DMS153 (cell line): ENCODE data around the gene DYRK1B.
"Not testable (repeated sequence)": the region's sequence is repeated elsewhere in the genome, so short reads cannot be mapped to it uniquely, and the experiment has no call there.

Source experiments
- DNase-seq: peaks from one replicate; lab custom pipeline; 2025; lab: John Stamatoyannopoulos, UW

The DYRK1B gene

DNA sequence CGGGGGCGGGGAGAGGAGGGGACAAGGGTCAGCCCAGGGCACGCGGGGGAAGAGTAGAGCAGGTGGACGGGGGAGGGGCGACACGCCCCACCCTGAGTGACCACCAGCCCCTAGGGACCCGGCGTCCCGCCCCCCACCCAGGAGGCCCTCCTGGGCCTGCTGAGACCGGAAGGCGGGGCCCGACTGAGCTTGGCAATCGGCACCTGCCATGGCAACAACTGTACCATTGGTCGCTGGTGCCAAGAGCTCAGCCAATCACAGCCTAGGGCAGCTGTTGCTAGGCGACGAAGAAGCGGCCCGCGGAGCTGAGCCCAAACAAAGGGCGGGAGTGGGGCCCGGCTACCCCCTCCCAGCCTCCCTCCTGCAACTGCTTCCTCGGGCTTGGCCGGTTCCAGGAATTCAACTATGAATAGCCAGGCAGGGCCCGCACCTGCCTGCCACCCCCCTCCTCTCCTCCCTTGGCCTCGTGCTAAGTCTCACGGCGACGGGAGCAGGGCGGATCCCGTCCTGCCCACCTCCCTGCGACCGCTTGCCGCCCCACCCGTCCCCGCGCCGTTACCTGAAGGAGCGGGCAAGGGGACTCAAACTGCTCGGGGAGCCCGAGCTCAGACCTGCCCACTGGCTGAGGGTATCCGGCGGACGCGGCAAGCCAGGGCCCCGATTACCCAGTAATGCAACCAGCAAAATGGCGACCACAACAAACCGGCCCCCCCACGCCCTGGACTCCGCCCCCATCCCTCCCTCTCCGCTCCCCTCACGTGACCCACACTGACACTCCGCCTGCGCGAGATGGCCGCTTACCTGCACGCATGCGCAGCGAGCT, at the start of gene DYRK1B:
DYRK1B (minus strand) TSS at position 699 of the 823 bp plus-strand sequence. CDS start 2,295 bp downstream, outside the sequence.
- peak; percentile 93 for DNase-seq

DNA sequence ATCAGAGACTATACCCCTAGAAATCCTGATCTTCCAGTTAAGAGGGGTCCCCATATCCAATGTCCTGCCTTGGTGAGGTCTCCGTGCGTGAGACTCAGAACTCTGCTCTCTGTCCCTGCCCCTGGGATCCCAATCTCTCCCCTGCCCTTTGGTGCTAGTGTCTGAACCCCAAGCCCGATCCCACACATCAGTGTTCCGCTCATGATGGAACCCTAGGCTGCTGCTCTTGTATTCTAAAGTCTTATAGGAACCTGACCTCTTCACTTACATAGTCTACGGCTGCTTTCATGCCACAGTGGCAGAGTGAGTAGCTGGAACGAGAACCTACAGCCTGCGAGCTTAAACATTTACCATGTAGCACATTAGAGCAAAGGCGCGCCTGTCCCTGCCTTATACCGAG, 48.7 kb upstream of the DYRK1B start:
- DNase-seq = not testable (repeated sequence)

- peak; percentile 17 for DNase-seq
Measured at GRCh38 chr19:39881495-39882110, 47.6 kb upstream of the DYRK1B start.

DNA sequence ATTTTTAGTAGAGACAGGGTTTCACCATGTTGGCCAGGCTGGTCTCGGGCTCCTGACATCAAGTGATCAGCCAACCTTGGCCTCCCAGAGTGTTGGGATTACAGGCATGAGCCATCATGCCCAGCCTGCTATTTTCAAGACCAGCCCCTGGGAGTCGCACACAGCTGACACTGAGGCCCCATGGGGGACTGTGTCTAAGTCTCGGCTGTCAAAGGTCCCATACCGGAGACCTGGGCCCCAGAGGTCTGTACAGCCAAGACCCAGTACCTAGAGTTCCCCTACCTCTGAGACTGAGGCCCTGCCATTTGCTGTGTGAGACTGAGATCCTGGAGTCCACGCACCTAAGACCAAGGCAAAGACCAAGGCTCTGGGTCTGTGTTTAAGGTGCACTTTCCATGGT, 46.3 kb upstream of the DYRK1B start:
- DNase-seq = not testable (repeated sequence)

GRCh38 chr19:39879796-39880195, 45.8 kb upstream of the DYRK1B start:
- DNase-seq = not testable (repeated sequence)

- DNase-seq = not testable (repeated sequence)
Measured at GRCh38 chr19:39878866-39879265, 44.9 kb upstream of the DYRK1B start.

DNA sequence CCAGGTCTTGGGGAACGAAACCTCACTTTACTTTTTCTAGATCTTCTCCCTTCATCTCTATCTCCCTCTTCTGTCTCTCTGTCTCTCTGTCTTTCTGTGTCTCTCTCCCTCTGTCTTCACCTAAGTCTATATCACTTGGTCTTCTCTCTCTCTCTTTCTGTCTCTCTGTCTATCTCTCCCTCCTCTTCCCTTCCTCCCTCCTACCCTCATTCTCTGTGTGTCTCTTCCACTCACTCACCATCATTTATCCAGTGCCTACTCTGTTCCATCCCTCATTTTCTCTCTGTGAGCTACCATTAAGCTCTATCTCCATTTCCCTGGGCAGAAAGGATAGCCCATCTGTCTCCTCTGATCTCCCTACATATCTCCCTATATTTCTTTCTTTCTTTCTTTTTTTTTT, 44.4 kb upstream of the DYRK1B start:
- no peak for DNase-seq

GRCh38 chr19:39877982-39878381, 44.0 kb upstream of the DYRK1B start:
- DNase-seq = not testable (repeated sequence)

GRCh38 chr19:39877488-39877887, 43.5 kb upstream of the DYRK1B start:
- DNase-seq = not testable (repeated sequence)

- not testable (repeated sequence) for DNase-seq
Measured at GRCh38 chr19:39876486-39876885, 42.5 kb upstream of the DYRK1B start.

- not testable (repeated sequence) for DNase-seq
Measured at GRCh38 chr19:39875401-39875864, 41.5 kb upstream of the DYRK1B start.

GRCh38 chr19:39874404-39874803, 40.4 kb upstream of the DYRK1B start:
- no peak for DNase-seq

DNA sequence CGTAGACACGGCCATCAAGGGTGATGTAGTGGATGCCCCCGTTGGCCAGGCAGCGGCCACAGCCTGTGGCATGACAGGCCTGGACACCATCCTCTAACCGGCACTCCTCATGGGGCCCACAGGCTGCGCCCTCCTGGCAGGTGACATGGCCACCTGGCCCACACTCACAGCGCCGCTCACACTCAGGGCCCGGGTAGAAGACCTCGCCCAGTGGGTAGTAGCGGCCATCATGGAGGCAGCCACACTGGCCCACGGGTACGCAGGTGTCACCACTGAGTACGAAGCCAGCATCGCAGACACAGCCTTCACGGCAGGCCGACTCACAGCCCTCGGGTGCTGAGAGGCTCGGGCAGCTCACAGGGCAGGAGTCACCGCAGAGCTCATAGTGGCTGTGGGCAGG, 39.4 kb upstream of the DYRK1B start:
- no peak for DNase-seq

GRCh38 chr19:39871886-39872866, 38.2 kb upstream of the DYRK1B start:
- DNase-seq = no peak

- no peak for DNase-seq
Measured at GRCh38 chr19:39871362-39871761, 37.4 kb upstream of the DYRK1B start.

- DNase-seq = peak; percentile 70
Measured at GRCh38 chr19:39870171-39870971, 36.4 kb upstream of the DYRK1B start.

DNA sequence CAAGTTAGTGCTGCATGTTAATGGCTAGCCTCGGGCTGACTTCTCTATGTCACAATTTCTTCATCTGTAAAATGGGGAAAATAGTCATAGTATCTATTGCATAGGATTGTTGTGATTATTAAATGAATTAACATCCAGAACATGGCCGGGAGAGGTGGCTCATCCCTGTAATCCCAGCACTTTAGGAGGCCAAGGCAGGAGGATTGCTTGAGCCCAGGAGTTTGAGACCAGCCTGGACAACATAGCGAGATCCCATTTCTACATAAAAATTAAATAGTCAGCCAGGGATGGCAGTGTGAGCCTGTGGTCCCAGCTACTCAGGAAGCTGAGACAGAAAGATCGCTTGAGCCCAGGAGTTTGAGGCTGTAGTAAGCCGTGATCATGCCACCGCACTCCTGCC, 34.0 kb upstream of the DYRK1B start:
- no peak for DNase-seq

DNA sequence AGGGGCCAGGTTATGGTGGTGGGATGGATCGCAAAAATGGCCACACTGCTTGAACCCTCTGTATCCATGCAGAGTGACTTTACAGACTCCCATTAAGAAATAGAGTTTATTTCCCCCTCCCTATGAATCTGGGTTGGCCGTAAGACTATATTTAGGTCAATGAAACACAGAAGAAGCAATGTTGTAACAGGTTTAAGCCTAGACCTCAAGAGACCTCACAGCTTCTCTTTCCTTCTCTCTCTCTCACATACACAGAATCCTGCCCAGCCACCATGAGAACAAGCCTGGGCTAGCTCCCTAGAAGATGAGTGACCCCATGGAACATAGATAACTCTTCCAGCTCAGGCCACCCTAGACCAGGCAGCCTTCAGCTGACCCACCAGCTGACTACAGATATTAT, 33.2 kb upstream of the DYRK1B start:
- DNase-seq = no peak

DNA sequence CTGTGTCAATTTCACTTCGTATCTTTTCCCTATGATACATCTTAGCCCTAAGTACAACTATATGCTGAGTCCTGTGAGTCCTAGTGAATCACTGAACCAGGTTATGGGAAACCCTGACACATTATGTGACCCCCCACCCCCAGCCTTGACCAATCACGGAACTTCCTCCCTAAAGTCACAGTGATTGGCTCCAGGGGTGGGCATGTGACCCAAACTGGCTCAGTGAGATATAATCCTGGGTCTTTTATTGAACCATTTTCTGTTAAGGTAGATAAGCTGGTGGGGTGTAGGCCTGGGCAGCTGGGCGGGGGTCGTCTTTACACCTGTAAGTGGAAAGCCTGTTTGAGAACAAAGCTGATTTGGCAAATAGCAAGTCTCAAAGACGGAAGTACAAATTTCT, 32.0 kb upstream of the DYRK1B start:
- no peak for DNase-seq

- DNase-seq = no peak
Measured at GRCh38 chr19:39865186-39865585, 31.2 kb upstream of the DYRK1B start.

DNA sequence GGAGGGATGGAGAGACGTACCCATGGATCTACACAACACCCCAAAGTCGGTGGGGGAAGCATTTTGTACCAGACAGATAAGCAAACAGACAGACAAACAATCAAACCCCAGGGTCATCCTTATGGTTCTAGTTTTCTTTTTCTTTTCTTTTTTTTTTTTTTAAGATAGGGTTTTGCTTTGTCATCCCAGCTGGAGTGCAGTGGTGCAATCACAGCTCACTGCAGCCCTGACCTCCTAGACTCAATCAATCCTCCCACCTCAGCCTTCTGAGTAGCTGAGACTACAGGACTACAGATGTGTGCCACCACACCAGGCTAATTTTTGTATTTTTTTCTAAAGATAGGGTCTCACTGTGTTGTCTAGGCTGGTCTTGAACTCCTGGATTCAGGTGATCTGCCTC, 30.2 kb upstream of the DYRK1B start:
- no peak for DNase-seq
